SK-N-SH (cell line): ENCODE results near the gene AP1S1.

Experiments used
- CTCF ChIP-seq: fragments of 200-600 bp; sonication (generic); IDR thresholded peaks from 2 replicates; pipeline ENCODE4 v1.6.1; 2017; ENCODE audit warnings: antibody characterized with exemption, mild to moderate bottlenecking, moderate library complexity
- ELF1 ChIP-seq: IDR thresholded peaks from 2 replicates; pipeline ENCODE4 v1.4.0; 2012
- EP300 ChIP-seq, 2 experiments: IDR thresholded peaks; 2 replicates each; pipeline versions ENCODE4 v1.4.0 to v1.6.1; 2012; ENCODE audit warnings: borderline replicate concordance in 1 of 2, low read depth in 1 of 2, low read length in 1 of 2
- MAX ChIP-seq: IDR thresholded peaks from 2 replicates; pipeline ENCODE4 v1.4.0; 2012; ENCODE audit warnings: low read depth
- RAD21 ChIP-seq: IDR thresholded peaks from 2 replicates; pipeline ENCODE4 v1.6.1; 2012; ENCODE audit warnings: mild to moderate bottlenecking, low read length
- RCOR1 ChIP-seq: fragments of 150-350 bp; IDR thresholded peaks from 2 replicates; pipeline ENCODE4 v1.6.1; 2017; ENCODE audit warnings: antibody characterized with exemption, low read length

- TF ChIP-seq CTCF (no peak), EP300 (IDR thresholded peaks at IDR 0.05; ENCODE audit: borderline replicate concordance in 1 of 2, low read depth in 1 of 2, low read length in 1 of 2) (no peak), RAD21 (no peak), ELF1 (no peak), MAX (no peak), RCOR1 (no peak)
Measured at GRCh38 chr7:101108330-101108857, 45.9 kb upstream of the AP1S1 start.
